Measurements from ENCODE around the gene SUSD1. TPM values are rescaled to one million over a fixed set of nuclear protein-coding genes. Genes with fewer than 3 reads are reported as not detected.
"Not testable (repeated sequence)": the region's sequence is repeated elsewhere in the genome, so short reads cannot be mapped to it uniquely, and the experiment has no call there.

The SUSD1 gene
- total RNA-seq, 1 donor from 2014 or later = 41.1 TPM

DNA sequence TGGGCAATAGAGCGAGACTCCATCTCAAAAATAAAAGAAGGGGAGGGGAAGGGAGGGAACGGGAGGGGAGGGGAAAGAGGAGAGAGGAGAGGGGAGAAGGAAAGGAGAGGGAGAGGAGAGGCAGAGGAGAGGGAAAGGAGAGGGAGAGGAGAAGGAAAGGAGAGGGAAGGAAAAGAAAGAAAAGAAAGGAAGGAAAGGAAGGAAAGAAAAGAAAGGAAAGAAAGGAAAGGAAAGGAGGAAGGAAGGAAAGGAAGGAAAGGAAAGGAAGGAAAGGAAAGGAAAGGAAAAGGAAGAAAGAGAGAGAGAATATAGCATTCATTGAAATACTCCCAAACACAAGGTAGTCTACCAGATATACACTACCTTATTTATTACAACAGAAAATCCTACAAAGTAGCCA is 44.8 kb downstream of the SUSD1 start:
- Mint-ChIP-seq H3K4me3 (ENCODE audit: low read depth) (no peak overlapping the region), H3K9me3 (ENCODE audit: low read depth) (peaks cover 10% of the 10 kb centered on the region), H3K27me3 (no peaks in the 10 kb centered on the region), H3K4me1 (ENCODE audit: low read depth) (peaks cover 7% of the 10 kb centered on the region), H3K36me3 (ENCODE audit: insufficient read depth) (peaks cover 29% of the 10 kb centered on the region), H3K27ac (no peak overlapping the region)
- TF ChIP-seq, protein P1, sequence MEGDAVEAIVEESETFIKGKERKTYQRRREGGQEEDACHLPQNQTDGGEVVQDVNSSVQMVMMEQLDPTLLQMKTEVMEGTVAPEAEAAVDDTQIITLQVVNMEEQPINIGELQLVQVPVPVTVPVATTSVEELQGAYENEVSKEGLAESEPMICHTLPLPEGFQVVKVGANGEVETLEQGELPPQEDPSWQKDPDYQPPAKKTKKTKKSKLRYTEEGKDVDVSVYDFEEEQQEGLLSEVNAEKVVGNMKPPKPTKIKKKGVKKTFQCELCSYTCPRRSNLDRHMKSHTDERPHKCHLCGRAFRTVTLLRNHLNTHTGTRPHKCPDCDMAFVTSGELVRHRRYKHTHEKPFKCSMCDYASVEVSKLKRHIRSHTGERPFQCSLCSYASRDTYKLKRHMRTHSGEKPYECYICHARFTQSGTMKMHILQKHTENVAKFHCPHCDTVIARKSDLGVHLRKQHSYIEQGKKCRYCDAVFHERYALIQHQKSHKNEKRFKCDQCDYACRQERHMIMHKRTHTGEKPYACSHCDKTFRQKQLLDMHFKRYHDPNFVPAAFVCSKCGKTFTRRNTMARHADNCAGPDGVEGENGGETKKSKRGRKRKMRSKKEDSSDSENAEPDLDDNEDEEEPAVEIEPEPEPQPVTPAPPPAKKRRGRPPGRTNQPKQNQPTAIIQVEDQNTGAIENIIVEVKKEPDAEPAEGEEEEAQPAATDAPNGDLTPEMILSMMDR (IDR thresholded peaks at IDR 0.05; ENCODE audit: unreplicated experiment) = no peak
- no peak for DNase-seq (ENCODE audit: low spot score, unreplicated experiment)

DNA sequence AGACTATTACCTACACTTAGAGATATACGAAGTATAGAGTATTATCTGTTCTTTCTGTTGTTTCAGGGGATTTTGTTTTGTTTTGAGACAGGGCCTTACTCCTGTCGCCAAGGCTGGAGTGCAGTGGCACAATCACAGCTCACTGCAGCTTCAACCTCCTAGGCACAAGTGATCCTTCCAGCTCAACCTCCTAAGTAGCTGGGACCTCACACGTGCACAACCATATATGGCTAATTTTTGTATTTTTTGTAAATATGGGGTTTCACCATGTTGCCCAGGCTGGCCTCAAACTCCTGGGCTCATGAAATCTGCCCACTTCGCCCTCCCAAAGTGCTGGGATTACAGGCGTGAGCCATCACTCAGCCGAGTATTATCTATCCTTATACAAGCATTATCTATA is 45.9 kb downstream of the SUSD1 start:
- Mint-ChIP-seq H3K27me3 (no peaks in the 10 kb centered on the region), H3K36me3 (ENCODE audit: insufficient read depth) (peaks cover 27% of the 10 kb centered on the region), H3K9me3 (ENCODE audit: low read depth) (peaks cover 9% of the 10 kb centered on the region), H3K27ac (no peak overlapping the region), H3K4me3 (ENCODE audit: low read depth) (no peak overlapping the region), H3K4me1 (ENCODE audit: low read depth) (peaks cover 7% of the 10 kb centered on the region)
- TF ChIP-seq, protein P1 (IDR thresholded peaks at IDR 0.05; ENCODE audit: unreplicated experiment) = no peak
- DNase-seq (ENCODE audit: low spot score, unreplicated experiment) = no peak

DNA sequence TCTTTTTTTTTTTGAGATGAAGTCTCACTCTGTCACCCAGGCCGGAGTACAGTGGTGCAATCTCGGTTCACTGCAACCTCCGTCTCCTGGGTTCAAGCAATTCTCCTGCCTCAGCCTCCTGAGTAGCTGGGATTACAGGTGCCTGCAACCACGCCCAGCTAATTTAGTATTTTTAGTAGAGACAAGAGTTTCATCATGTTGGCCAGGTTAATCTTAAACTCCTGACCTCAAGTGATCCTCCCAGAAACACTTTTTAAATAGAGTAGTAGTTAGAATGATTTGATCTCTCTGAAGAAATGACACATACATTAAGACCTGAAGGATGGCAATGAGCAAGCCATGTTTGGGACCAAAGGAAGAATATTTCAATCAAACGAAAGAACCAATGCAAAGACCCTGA is 46.7 kb downstream of the SUSD1 start:
- not testable (repeated sequence) for H3K4me1 Mint-ChIP-seq (ENCODE audit: low read depth); H3K27ac Mint-ChIP-seq; H3K9me3 Mint-ChIP-seq (ENCODE audit: low read depth); H3K4me3 Mint-ChIP-seq (ENCODE audit: low read depth); DNase-seq (ENCODE audit: low spot score, unreplicated experiment); H3K27me3 Mint-ChIP-seq
- H3K36me3 Mint-ChIP-seq (ENCODE audit: insufficient read depth) = peaks cover 20% of the 10 kb centered on the region

DNA sequence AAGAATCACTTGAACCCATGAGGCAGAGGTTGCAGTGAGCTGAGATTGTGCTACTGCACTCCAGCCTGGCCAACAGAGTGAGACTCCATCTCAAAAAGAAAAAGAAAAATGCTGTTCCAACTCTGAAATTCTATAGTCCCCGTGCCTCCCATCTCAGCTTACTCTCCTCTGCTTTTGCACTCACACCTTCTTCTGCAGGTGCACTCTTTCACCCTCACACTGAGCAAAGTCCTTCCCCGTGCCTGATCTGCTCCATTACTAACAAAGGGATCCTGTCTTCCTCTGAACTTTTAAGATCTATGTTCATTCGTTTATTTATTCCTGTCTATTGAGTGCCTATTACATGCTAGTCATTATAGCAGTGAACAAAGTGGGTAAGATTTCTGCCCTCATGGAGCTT is 47.8 kb downstream of the SUSD1 start:
- Mint-ChIP-seq H3K27me3 (no peaks in the 10 kb centered on the region), H3K4me1 (ENCODE audit: low read depth) (peaks cover 7% of the 10 kb centered on the region), H3K9me3 (ENCODE audit: low read depth) (no peaks in the 10 kb centered on the region), H3K27ac (no peak overlapping the region), H3K36me3 (ENCODE audit: insufficient read depth) (peaks cover 21% of the 10 kb centered on the region), H3K4me3 (ENCODE audit: low read depth) (no peak overlapping the region)
- TF ChIP-seq, protein P1 (IDR thresholded peaks at IDR 0.05; ENCODE audit: unreplicated experiment) = no peak
- no peak for DNase-seq (ENCODE audit: low spot score, unreplicated experiment)

DNA sequence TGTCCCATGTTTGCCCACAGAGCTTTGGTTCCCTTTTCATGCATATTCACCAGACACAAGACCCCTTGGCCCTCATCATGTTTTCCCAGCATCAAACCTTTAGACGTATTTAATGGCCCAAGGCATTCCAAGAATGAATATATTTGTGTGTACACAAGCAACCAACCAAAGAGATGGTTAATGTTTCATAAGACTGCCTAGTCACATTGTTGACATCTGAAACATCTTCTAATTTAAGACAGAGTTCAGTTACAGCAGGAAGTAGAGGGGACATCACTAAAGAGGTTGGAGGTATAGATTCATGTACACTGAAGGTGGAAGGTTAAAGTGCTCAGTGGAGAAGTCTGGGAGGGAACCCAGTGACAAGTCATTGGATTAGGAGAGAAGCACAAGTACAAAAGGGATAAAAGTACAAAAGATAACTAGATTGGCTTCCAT is 49.1 kb downstream of the SUSD1 start:
- peak overlapping the region; percentile 37 for H3K27ac Mint-ChIP-seq
- TF ChIP-seq, protein P1 (IDR thresholded peaks at IDR 0.05; ENCODE audit: unreplicated experiment) = no peak
- no peaks in the 10 kb centered on the region for H3K9me3 Mint-ChIP-seq (ENCODE audit: low read depth)
- H3K36me3 Mint-ChIP-seq (ENCODE audit: insufficient read depth) = peaks cover 30% of the 10 kb centered on the region
- peaks cover 13% of the 10 kb centered on the region for H3K4me1 Mint-ChIP-seq (ENCODE audit: low read depth)
- DNase-seq (ENCODE audit: low spot score, unreplicated experiment) = no peak
- H3K4me3 Mint-ChIP-seq (ENCODE audit: low read depth) = no peak overlapping the region
- no peaks in the 10 kb centered on the region for H3K27me3 Mint-ChIP-seq

DNA sequence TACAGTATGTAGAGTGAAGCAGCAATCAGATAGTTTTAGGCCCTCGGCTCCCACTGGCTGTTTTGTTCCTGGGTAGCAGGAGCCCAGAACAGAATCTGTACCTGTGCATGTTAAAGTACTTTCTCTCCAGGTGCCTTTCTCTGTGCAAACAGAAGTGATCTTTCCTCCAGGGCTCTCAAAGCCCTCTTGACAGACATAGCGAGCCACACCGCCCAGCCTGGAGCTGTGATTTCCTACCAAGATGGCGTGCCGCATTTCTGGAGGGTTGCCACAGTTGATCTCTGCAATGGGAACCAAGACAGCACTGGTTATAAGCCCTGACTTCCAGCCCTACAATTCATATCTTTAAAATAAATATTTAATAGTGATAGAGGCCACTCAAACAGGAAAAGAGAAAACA is 50.9 kb downstream of the SUSD1 start:
- H3K4me3 Mint-ChIP-seq (ENCODE audit: low read depth) = no peak overlapping the region
- H3K27me3 Mint-ChIP-seq = no peaks in the 10 kb centered on the region

More for the DNA sequence above, 50.9 kb downstream of the SUSD1 start:
- Mint-ChIP-seq H3K4me1 (ENCODE audit: low read depth) (peaks cover 26% of the 10 kb centered on the region), H3K36me3 (ENCODE audit: insufficient read depth) (peaks cover 31% of the 10 kb centered on the region), H3K27ac (no peak overlapping the region), H3K9me3 (ENCODE audit: low read depth) (no peaks in the 10 kb centered on the region)
- no peak for DNase-seq (ENCODE audit: low spot score, unreplicated experiment)
- TF ChIP-seq, protein P1 (IDR thresholded peaks at IDR 0.05; ENCODE audit: unreplicated experiment) = no peak

All from progenitor cell of endocrine pancreas (in vitro differentiated cells).